GM12801 (cell line): ENCODE results near the gene SEMA3B.

Source experiments
- TF ChIP-seq, protein P1 (sequence below): IDR thresholded peaks from one replicate; pipeline ENCODE4 v1.5.1; 2011; ENCODE audit warnings: control low read depth; ENCODE audit not compliant: insufficient read length; ENCODE audit errors: extremely low read depth

SEMA3B gene

DNA sequence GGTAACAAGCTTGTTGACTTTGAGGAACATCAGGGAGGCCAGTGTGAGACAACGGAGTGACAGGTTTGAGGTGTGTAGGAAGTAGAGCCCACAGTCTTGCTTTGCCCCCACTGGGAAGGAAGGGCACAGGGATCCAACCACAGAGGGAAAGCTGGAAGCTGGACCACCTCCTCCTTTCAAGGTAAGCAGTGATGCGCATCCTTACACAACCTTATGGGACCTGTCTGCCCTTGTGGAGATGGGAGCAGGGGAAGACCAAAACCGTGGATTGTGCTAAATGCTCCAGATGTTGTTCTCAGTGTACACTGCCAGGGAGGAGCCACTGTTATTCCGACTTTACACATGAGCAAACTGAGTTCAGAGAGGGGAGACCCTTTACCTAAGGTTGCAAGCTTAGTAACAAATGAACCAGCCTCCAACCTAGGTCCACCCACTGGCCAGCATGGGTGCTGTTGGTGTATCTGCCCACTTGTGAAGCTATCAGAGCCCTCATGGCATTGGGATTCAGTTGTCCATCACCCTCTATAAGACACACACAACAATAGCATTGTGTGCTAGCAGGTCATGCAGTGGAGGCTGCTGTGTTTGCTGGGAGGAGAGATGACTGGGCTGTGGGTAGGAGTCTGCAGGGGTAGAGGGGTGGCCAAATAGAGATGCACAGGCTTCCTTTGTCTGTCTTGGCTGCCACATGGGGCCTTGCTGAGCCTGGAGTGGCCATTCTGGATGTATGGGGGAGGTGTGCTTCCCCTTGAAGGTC, 9.4 kb downstream of the SEMA3B start:
- TF ChIP-seq, protein P1, sequence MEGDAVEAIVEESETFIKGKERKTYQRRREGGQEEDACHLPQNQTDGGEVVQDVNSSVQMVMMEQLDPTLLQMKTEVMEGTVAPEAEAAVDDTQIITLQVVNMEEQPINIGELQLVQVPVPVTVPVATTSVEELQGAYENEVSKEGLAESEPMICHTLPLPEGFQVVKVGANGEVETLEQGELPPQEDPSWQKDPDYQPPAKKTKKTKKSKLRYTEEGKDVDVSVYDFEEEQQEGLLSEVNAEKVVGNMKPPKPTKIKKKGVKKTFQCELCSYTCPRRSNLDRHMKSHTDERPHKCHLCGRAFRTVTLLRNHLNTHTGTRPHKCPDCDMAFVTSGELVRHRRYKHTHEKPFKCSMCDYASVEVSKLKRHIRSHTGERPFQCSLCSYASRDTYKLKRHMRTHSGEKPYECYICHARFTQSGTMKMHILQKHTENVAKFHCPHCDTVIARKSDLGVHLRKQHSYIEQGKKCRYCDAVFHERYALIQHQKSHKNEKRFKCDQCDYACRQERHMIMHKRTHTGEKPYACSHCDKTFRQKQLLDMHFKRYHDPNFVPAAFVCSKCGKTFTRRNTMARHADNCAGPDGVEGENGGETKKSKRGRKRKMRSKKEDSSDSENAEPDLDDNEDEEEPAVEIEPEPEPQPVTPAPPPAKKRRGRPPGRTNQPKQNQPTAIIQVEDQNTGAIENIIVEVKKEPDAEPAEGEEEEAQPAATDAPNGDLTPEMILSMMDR: no peak

DNA sequence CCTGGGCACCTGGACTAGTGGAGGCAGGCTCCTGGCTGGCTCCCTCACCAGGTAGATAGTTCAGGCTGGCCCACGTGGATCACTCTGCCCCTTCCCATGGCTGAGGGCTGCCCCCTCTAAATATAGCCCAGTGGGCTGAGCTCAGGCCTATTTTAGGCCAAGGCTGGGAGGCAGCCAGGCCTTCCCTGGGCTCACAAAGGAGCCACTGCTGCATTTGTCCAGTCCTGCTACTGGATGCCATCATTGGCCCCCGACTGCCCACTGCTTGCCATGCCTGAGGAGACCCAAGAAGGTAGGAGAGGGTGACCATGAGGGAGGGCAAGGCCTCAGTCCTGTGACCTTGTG, 9.9 kb downstream of the SEMA3B start, which contains the start of gene LSMEM2:
Gene LSMEM2, plus strand, starts transcription at position 208 of the 345 bp plus-strand sequence. Its CDS starts 27 bp downstream, at position 235.
- TF ChIP-seq, protein P1: no peak

- TF ChIP-seq, protein P1: no peak
Measured at GRCh38 chr3:50279255-50280016, 10.5 kb downstream of the SEMA3B start.

GRCh38 chr3:50286322-50287227, 17.6 kb downstream of the SEMA3B start:
- TF ChIP-seq, protein P1: no peak

DNA sequence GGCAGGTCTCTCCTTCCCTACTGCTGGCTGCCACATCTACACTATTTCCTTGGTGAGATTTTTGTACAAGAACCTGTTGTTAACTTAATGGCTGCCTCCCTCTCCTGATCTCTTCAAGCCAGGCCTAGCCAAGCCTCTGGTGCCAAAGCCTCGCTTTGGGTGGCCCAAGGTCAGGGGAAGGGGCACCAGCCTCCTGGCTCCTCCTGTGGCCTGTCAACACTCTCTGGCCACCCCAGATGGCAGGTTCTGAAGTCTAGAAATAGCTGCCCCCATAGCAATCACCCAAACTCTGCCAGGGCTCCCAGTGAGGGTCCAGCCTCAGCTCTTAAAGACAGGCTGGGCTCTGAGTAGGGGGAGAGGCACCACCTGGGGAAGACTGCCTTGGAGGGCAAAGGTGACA, 18.3 kb downstream of the SEMA3B start:
- TF ChIP-seq, protein P1: no peak

- TF ChIP-seq, protein P1: no peak
Measured at GRCh38 chr3:50288387-50289007, 19.6 kb downstream of the SEMA3B start.
